HepG2 (cell line): ENCODE results near the gene PLD1. TPM values are rescaled to one million over a fixed set of nuclear protein-coding genes. Genes with fewer than 3 reads are reported as not detected.

Experiments used
- ARNT2 ChIP-seq: sonication (generic); formaldehyde crosslinking; IDR thresholded peaks from 2 replicates; pipeline ENCODE4 v1.8.0; 2022; ENCODE audit warnings: mild to moderate bottlenecking, low read depth, missing genetic modification reagents, moderate library complexity
- GTF3A ChIP-seq: sonication (generic); formaldehyde crosslinking; conservative IDR thresholded peaks from 2 replicates; pipeline ENCODE4 v1.4.0; 2020; ENCODE audit warnings: mild to moderate bottlenecking, missing genetic modification reagents
- HOXD1 ChIP-seq: sonication (generic); formaldehyde crosslinking; IDR thresholded peaks from 2 replicates; pipeline ENCODE4 v1.5.0; 2020; ENCODE audit warnings: missing genetic modification reagents
- MTA3 ChIP-seq: sonication (generic); formaldehyde crosslinking; IDR thresholded peaks from 2 replicates; pipeline ENCODE4 v1.4.0; 2020; ENCODE audit warnings: missing genetic modification reagents
- PAX8 ChIP-seq: sonication (generic); formaldehyde crosslinking; IDR thresholded peaks from 2 replicates; pipeline ENCODE4 v1.8.0; 2022; ENCODE audit warnings: mild to moderate bottlenecking, missing genetic modification reagents, borderline replicate concordance
- RXRA ChIP-seq: sonication (generic); formaldehyde crosslinking; IDR thresholded peaks from 2 replicates; pipeline ENCODE4 v1.5.1; 2020; ENCODE audit warnings: missing genetic modification reagents
- SALL1 ChIP-seq: sonication (generic); formaldehyde crosslinking; IDR thresholded peaks from 2 replicates; pipeline ENCODE4 v1.8.0; 2022; ENCODE audit warnings: mild to moderate bottlenecking, missing genetic modification reagents
- SMAD1 ChIP-seq: sonication (generic); formaldehyde crosslinking; IDR thresholded peaks from 2 replicates; pipeline ENCODE4 v1.4.0; 2020; ENCODE audit warnings: missing genetic modification reagents, low read depth, mild to moderate bottlenecking, borderline replicate concordance
- SMARCE1 ChIP-seq: fragments of 450-650 bp; IDR thresholded peaks from 2 replicates; pipeline ENCODE4 v1.6.1; 2017; ENCODE audit warnings: borderline replicate concordance
- SP5 ChIP-seq: IDR thresholded peaks from 2 replicates; pipeline ENCODE4 v1.6.1; 2016; ENCODE audit warnings: low read depth, borderline replicate concordance
- ZFX ChIP-seq: sonication (generic); formaldehyde crosslinking; IDR thresholded peaks from 2 replicates; pipeline ENCODE4 v1.4.0; 2020; ENCODE audit warnings: mild to moderate bottlenecking, low read depth, missing genetic modification reagents, moderate library complexity
- ZNF121 ChIP-seq: sonication (generic); formaldehyde crosslinking; IDR thresholded peaks from 2 replicates; pipeline ENCODE4 v1.5.0; 2020; ENCODE audit warnings: mild to moderate bottlenecking, missing genetic modification reagents
- ZNF432 ChIP-seq: sonication (generic); formaldehyde crosslinking; IDR thresholded peaks from 2 replicates; pipeline ENCODE4 v1.5.0; 2020; ENCODE audit warnings: missing genetic modification reagents, mild to moderate bottlenecking, borderline replicate concordance
- ZNF747 ChIP-seq: sonication (generic); formaldehyde crosslinking; IDR thresholded peaks from 2 replicates; pipeline ENCODE4 v1.8.1; 2023; ENCODE audit warnings: missing genetic modification reagents, mild to moderate bottlenecking, borderline replicate concordance
- polyA plus RNA-seq, 8 experiments: library from polyadenylated mRNA; depleted of rRNA in 3 of 8; stranded (reverse) in 7 of 8; unstranded in 1 of 8; fragments of >200 nt; fragmentation: Illumina TruSeq in 4 of 8; extraction: Trizol in 4 of 8; gene quantifications; 2 replicates each; pipeline versions ENCODE4 v1.2.1 to v1.2.3, GENCODE V29; 2011 to 2016; ENCODE audit warnings: low read depth in 4 of 8, missing spikeins in 1 of 8, mixed read lengths in 1 of 8; ENCODE audit not compliant: insufficient read depth in 1 of 8
- total RNA-seq, 5 experiments: library from RNA; depleted of rRNA; stranded (reverse); fragments of >200 nt; fragmentation: Illumina TruSeq; extraction: Trizol; gene quantifications; 2 replicates each; pipeline ENCODE4 v1.2.3, GENCODE V29; 2016; ENCODE audit warnings: low read depth in 1 of 5
- TF ChIP-seq, protein P1 (sequence below), 2 experiments: sonication (generic) in 1 of 2; formaldehyde crosslinking in 1 of 2; IDR thresholded peaks; 2 replicates each; pipeline versions ENCODE4 v1.4.0 to v1.6.1; 2016 to 2020; ENCODE audit warnings: borderline replicate concordance in 1 of 2, low read depth in 1 of 2, mild to moderate bottlenecking in 1 of 2, missing genetic modification reagents in 1 of 2
- TF ChIP-seq, protein P2 (sequence below): sonication (generic); formaldehyde crosslinking; IDR thresholded peaks from 2 replicates; pipeline ENCODE4 v1.5.1; 2020; ENCODE audit warnings: mild to moderate bottlenecking, missing genetic modification reagents, moderate library complexity
- TF ChIP-seq, protein P3 (sequence below): sonication (generic); formaldehyde crosslinking; IDR thresholded peaks from 2 replicates; pipeline ENCODE4 v1.5.0; 2020; ENCODE audit warnings: missing genetic modification reagents
- TF ChIP-seq, protein P4 (sequence below): sonication (generic); formaldehyde crosslinking; IDR thresholded peaks from 2 replicates; pipeline ENCODE4 v1.8.1; 2022; ENCODE audit warnings: low read depth, mild to moderate bottlenecking, missing genetic modification reagents

Gene PLD1
- total and polyA plus RNA-seq, 2 of the 13 experiments (the other 11 are each of a cell fraction or from before 2014, with no cell fraction given): 27.1 to 59.4 TPM

DNA sequence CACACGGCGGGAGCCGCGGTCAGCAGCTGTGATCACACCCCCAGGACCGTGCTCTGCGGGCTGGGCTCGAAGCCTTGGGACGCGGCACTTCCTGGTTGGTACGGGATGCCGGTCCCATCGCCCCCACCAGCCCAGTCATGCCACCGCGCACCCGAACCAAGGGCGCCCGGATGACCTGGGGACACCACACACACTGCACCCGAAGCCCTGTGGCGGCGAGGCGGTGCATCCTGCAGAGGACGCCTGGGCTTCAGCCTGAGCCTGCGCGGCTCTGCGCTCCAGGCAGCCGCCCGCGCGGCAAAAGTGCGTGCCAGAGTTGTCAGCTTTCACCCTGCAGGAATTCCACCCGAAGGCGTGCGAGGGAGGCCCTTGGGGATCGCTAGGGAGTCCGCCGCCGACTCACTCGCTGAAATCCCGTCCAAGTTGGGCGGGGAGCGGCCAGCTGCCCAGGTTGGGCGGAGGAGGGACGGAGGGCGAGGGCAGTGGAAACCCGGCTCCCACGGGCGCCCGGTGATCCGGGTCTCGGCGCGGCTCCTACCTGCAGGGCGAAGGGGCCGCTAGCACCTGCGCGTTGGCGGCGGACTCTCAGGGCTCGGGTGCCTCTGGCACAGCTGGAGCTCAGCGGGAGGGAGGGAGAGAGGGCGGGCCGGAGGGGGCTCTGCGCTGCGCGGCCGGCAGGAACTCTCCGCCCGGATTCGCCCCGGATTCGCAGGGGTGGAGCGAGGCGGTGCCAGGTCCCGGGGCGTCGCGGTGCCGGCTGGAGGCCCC, at the start of gene PLD1 (continued):
- peak; percentile 91 for TF ChIP-seq RXRA (CRISPR knock-in tag)
- peak; percentile 90 for TF ChIP-seq SP5 (CRISPR knock-in tag)
- no peak for TF ChIP-seq PAX8 (CRISPR knock-in tag)
- TF ChIP-seq, protein P1, sequence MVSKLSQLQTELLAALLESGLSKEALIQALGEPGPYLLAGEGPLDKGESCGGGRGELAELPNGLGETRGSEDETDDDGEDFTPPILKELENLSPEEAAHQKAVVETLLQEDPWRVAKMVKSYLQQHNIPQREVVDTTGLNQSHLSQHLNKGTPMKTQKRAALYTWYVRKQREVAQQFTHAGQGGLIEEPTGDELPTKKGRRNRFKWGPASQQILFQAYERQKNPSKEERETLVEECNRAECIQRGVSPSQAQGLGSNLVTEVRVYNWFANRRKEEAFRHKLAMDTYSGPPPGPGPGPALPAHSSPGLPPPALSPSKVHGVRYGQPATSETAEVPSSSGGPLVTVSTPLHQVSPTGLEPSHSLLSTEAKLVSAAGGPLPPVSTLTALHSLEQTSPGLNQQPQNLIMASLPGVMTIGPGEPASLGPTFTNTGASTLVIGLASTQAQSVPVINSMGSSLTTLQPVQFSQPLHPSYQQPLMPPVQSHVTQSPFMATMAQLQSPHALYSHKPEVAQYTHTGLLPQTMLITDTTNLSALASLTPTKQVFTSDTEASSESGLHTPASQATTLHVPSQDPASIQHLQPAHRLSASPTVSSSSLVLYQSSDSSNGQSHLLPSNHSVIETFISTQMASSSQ (IDR thresholded peaks at IDR 0.05; ENCODE audit: low read depth): no peak
- TF ChIP-seq, protein P1 (CRISPR knock-in tag; IDR thresholded peaks at IDR 0.05; ENCODE audit: borderline replicate concordance): peak; percentile 41
- TF ChIP-seq ZFX (CRISPR knock-in tag): peak; percentile 85
- TF ChIP-seq ZNF121: peak; percentile 62
- peak; percentile 74 for TF ChIP-seq ZNF747 (CRISPR knock-in tag)
- peak; percentile 63 for TF ChIP-seq ARNT2 (CRISPR knock-in tag)
- TF ChIP-seq SMARCE1: no peak
- no peak for TF ChIP-seq MTA3 (CRISPR knock-in tag)
- no peak for TF ChIP-seq ZNF432 (CRISPR knock-in tag)
- TF ChIP-seq SMAD1: peak; percentile 48; the same call in 1 of the 2 replicates
- TF ChIP-seq, protein P2, sequence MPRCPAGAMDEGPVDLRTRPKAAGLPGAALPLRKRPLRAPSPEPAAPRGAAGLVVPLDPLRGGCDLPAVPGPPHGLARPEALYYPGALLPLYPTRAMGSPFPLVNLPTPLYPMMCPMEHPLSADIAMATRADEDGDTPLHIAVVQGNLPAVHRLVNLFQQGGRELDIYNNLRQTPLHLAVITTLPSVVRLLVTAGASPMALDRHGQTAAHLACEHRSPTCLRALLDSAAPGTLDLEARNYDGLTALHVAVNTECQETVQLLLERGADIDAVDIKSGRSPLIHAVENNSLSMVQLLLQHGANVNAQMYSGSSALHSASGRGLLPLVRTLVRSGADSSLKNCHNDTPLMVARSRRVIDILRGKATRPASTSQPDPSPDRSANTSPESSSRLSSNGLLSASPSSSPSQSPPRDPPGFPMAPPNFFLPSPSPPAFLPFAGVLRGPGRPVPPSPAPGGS (CRISPR knock-in tag): no peak; the same call in 1 of the 2 replicates
- peak; percentile 96 for TF ChIP-seq SALL1 (CRISPR knock-in tag)
- no peak for TF ChIP-seq GTF3A (CRISPR knock-in tag)
- TF ChIP-seq, protein P3, sequence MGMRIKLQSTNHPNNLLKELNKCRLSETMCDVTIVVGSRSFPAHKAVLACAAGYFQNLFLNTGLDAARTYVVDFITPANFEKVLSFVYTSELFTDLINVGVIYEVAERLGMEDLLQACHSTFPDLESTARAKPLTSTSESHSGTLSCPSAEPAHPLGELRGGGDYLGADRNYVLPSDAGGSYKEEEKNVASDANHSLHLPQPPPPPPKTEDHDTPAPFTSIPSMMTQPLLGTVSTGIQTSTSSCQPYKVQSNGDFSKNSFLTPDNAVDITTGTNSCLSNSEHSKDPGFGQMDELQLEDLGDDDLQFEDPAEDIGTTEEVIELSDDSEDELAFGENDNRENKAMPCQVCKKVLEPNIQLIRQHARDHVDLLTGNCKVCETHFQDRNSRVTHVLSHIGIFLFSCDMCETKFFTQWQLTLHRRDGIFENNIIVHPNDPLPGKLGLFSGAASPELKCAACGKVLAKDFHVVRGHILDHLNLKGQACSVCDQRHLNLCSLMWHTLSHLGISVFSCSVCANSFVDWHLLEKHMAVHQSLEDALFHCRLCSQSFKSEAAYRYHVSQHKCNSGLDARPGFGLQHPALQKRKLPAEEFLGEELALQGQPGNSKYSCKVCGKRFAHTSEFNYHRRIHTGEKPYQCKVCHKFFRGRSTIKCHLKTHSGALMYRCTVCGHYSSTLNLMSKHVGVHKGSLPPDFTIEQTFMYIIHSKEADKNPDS: peak; percentile 90
- no peak; the same call in 1 of the 2 replicates for TF ChIP-seq HOXD1
- TF ChIP-seq, protein P4, sequence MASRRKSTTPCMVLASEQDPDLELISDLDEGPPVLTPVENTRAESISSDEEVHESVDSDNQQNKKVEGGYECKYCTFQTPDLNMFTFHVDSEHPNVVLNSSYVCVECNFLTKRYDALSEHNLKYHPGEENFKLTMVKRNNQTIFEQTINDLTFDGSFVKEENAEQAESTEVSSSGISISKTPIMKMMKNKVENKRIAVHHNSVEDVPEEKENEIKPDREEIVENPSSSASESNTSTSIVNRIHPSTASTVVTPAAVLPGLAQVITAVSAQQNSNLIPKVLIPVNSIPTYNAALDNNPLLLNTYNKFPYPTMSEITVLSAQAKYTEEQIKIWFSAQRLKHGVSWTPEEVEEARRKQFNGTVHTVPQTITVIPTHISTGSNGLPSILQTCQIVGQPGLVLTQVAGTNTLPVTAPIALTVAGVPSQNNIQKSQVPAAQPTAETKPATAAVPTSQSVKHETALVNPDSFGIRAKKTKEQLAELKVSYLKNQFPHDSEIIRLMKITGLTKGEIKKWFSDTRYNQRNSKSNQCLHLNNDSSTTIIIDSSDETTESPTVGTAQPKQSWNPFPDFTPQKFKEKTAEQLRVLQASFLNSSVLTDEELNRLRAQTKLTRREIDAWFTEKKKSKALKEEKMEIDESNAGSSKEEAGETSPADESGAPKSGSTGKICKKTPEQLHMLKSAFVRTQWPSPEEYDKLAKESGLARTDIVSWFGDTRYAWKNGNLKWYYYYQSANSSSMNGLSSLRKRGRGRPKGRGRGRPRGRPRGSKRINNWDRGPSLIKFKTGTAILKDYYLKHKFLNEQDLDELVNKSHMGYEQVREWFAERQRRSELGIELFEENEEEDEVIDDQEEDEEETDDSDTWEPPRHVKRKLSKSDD (CRISPR knock-in tag): peak; percentile 78; the same call in 1 of the 2 replicates
